Activated naive CD4-positive, alpha-beta T cell treated with Interleukin-2 at 50 U/mL for 16 hours (primary cell): ENCODE data around the gene WSCD1.
A peak's percentile ranks its signal among the peaks of the same experiment; 100 is the strongest.

ENCODE experiments used
- DNase-seq: peaks from one replicate; pipeline ENCODE4 v3.0.0-alpha.2; 2020

The WSCD1 gene

DNA sequence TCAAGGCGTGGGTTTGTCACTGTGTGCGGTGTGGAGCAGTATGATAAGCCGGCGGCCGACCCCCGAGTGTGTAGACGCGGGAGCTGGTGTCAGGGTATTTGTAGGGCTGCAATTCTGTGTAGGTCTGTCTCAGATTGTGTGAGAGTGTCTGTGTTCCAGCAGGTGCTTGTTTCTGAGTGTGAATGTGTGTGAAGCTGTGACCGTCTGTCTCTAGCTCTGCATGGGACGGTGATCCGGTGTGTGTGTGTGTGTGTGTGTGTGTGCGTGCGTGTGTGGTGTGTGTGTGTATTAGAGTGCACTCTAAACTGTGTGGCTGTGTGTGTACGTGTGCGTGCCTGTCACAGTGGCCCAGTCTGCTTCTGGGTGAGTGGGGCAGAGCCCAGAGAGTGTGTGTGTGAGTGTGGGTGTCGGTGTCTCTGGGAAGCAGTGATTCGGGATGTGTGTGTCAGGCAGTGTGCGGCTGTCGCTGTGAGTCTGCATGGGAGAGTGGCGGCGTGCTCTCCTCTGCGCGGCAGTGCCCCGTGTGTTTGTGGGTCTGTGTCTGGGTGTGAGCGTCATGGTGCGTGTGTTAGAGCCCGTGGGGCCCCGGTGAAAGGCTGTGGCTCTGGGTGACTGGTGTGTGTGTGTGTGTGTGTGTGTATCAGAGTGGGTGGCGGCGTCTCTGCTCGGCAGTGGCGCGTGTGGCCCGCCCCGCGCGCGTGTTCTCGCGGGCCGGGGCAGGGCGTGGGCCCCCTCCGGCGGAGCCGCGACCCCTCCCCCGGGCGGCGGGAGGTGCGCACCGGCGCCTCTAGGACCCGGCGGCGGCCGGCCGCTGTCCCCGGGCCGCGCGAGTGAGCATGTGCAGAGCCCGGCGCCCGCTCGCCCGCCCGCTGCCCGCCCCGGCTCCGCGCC lies at the start of gene WSCD1:
WSCD1 (plus strand) TSS at position 841 of the 891 bp plus-strand sequence. CDS start 10,280 bp downstream, outside the sequence.
- DNase-seq: peak; percentile 4

DNA sequence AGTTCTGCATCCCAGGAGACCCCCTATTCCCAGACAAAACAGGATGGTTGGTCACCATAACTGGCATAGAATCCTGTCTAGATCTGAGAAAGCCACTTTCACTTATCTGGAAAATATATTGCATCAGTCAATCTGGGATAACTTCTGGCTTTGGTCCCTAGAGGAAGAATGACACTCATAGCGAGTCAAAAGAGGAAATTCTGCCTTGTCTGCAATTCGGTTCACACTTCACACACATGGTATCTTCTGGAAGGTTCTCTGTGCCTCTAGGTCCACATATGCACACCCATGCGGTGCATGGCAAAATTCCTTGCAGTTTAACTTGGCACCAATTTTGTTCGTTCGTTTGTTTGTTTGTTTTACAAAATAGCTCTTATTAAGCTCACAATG lies 49.2 kb upstream of the WSCD1 start:
- no peak for DNase-seq

DNA sequence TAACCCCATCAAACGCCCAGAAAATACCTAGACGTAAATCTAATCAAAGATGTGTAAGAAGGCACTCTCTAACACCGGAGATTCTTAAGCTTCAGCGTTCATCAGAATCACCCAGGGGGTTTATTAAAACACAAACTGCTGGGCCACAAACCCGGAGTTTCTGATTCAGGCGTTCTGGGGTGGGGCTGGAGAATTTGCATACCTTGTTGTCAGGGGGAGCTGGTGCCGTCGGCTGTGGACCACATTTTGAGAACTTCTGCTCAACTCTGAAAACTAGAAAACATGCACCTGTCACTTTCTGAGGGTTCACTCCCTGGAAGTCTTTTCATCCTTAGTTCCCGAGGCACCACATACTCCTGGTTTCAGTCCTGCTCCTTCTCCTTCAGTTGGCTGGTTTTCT lies 48.6 kb upstream of the WSCD1 start:
- DNase-seq: no peak

DNA sequence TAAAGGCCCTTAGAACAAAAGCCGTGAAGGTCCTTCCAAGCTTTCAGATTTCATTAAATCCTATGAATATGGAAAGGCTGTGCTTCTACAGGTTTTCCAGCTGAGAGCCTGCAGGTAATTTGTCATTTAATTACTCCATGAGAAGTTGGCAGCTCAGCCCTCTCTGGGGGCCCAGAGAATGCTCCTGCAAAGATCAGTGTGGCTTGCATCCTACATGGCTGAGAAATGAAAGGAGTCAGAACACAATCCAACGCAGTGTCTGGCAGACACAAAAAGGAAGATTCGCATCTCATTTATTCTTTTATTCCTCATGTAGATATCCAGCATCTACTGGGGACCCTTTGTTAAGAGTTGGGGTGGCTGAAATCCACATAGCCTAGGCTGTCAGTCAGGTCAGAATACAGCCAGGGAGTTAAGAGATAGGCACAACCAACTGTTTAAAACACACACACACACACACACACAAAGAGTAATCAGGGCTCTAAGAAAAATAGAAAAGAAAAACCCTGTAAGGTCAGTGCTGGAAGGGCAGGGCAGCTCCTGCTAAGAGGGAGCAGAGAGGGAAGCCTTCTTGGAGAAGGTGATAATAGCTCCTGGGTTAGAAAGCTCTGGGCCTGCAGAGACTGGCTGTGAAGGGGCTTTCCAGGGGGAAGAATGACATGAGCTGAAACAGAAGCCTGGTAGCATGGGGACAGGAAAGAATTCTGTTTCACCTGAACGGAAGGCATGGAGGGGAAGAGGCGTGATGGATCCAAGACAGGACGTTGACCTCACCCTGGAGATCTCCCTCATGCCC lies 46.9 kb upstream of the WSCD1 start:
- no peak for DNase-seq

DNA sequence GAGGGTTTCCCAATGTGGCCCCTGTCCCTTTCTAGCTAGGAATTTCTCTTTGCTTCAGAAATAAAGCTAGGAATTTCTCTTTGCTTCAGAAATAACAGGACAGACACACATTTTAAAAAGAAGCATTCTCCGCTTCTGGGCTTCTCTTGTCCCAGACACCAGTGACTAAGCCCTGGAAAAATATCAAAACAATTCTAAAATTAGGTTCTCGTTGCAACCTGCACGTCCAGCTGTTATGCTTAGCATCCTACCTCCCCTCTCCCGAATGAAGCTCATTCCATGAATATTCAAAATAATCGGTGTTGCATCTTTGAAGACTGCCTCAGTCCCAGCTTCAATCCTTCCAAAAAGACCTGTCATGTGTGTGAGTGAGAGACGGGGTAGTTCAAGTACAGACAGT lies 45.6 kb upstream of the WSCD1 start:
- DNase-seq: no peak

DNA sequence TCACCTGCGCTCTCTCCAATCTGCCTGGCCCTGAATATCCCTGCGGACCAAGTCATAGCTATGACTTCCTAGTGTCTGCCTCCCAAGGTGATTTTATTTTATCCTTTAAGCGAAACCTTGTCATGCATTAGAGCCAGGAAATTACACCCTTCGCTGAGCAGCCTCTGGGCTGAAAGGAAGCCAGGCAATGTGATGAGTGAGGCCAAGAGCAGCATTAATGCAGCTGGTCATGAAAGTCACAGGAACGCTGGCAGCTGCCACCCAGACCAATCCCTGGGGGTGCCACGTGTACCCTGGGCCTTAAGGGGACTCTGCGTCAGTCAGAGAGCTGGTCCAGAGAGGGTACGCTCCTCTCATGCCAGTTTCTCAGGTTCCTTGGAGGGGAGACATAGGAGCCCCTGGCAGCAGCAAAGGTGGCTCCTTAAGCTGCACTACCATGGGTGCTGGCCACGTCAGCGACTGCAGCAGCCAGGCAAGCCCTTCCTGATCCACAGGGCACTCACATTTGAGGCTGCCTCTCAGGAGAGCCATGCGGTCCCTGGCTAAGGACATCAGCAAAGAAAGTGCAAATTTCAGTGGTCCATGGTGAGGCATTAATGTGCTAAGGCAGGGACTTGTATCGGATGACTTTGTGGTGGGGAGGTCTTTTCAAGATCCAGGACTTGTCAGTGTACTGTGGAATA lies 42.7 kb upstream of the WSCD1 start:
- DNase-seq: no peak

DNA sequence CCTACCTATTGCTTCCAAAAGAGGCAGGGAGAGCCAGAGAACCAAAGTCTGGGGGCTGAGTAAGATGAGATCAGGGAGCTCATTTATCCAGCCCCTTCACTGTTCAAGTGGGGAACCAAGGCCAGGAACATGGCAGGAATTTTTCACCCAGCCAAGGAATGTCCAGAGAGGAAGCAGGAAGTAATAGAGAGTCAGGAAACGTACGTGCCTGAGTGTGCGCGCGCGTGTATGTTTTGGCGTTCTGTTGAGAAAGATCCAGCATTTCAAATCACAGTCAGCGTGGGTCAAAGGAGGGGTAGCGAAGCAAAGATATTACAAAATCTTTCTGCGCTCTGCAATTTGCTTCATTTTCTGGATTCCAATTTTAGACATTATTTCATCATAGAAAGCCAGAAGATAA lies 41.9 kb upstream of the WSCD1 start:
- DNase-seq: no peak

DNA sequence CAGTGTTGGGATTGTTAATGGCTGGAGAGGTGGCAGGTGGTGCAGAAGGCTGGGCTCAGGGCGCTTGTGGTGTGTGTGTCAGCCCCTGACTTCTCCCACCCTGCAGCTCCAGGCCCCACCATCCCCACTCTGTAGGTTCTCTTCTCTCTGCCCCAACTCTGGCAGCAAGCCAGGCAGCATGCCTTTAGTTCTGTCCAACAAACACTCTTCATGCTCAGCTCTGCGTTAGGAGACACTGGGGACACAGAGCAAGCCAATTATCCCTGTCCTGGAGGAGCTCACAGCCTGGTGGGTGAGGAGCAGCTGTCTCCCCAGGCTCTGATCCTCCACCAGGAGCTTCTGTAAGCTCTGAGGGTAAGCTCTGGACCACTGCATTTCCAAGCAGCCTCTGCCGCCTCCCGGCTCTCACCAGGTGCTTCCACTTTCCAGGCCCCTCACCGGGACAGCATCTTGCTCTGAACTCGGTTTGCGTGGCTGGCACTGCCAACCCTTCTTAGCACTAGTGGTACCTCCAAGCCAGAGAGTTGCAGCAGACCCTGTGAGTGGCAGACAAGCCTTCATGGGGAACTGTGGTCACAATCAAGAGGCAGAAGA lies 34.3 kb upstream of the WSCD1 start:
- no peak for DNase-seq

DNA sequence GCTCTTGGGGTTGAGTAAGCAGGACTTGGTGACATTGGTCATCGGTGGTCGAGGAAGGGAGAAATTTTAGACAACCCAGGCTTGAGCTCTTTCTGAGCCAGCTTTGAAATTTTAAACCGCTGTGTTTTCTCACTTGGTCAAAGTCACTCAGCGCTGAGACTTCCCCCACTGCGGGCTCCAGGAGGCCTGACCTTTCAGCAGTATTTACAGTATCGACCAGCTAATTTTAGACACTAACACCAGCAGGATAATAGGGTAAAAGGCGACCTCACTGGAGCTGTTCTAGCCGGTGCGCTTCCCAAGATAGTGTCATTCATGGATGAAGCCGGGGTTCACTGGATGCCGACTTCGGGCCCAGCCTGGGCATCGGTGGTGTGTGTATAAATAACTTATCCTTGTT lies 29.7 kb upstream of the WSCD1 start:
- DNase-seq: no peak

DNA sequence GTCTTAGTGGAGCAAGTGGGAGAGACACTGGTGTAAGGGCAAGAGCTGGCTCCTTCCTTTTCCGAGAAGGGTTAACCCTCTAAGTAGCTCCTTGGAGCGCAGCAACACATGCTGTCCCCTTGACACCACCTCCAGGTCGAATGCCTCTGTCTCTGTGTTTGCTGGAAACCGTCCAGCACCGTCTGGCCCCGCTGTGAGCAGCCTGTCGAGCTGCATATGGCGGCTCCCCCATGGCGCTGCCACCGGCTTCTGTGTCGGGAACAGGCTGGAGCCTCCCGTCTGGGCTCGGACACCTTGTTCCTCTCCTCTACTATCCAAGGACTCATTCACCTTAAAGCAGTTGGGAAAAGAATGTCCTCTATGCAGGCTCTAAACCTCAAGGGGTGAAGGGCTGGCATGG lies 28.9 kb upstream of the WSCD1 start:
- DNase-seq: no peak

DNA sequence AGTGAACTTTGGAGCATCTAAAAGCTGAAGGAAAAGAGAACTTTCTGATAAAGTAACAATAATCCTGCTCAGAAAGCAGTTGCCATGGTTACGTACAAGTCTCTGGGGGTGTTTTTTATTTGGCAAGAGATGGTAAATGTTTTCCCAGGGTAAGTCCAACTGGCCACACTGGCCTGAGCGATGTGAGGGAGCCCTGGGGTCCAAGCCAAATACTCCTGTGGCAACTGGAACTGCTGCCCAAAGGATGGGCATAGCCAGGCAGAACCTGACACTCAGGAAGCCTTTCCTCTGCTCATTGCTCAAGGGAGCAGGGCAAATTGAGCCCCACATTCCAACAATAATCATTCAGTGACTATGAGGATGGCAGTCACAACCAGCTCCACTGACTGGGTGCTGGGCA lies 26.8 kb upstream of the WSCD1 start:
- DNase-seq: no peak

DNA sequence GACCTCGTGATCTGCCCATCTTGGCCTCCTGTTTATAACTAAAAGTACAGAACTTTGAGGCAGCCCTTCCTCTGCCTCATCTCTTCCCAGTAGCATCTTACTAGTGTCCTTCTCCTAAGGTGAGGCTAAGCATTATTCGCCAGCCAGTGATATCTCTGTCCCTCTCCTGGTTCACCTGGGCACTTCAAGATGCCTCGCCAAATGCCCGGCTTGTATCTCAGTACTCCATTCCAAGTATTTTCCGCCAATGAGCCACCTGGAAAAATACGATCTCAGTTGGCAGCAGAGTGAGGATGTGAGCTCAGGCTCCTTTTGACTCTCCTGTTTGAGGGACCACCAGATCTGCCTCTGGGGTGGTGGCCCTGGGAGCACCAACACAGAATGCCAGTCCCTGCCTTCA lies 25.9 kb upstream of the WSCD1 start:
- DNase-seq: no peak

DNA sequence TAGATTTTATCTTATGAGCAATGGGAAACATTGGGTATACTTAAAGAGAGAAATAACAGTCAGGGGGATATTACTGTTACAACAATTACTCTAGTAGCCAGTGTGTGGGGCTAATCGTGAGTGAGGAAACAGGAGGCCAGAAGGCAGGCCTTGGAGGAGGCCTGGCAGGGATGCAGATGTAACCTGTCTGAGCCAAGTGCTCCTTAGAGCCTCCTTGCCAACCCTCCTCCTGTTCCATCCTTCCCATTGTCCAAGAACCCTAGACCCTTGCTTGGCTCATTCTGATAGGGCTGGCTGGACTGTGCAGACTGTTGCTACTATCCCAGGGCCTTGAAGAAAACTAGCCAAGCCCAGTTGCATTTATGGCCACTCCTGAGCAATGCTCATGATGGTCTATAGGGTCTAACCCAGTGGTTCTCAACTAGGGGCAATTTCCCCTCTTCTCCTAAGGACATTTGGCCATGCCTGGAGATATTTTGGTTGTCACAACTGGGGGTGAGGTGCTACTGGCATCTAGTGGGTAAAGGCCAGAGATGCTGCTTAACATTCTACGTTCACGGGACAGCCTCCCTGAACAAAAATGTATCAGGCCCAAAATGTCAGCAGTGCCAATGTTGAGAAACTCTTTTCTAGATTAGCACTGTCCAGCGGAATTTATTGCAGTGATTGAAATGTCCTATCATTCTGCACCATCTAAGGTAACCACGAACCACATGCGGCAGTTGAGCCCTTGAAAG lies 24.4 kb upstream of the WSCD1 start:
- DNase-seq: no peak

DNA sequence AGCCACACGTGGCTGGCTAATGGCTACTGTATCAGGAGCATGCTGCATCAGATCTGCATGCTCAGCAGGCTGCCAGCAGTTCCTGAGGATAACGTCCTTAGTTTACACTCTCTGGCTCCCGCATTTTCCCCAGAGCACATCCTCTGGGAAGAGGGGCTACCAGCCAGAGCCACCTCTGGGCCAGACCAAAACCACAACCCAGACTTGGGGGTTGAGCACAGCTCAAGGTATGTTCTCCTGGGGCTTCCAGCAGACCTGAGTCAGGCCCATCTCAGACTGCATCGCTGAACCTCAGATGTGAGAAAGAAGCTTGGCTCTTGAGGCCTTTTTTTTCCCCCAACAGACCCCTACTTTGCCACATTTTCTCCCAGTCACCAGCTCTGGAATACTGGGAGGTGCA lies 23.7 kb upstream of the WSCD1 start:
- no peak for DNase-seq

DNA sequence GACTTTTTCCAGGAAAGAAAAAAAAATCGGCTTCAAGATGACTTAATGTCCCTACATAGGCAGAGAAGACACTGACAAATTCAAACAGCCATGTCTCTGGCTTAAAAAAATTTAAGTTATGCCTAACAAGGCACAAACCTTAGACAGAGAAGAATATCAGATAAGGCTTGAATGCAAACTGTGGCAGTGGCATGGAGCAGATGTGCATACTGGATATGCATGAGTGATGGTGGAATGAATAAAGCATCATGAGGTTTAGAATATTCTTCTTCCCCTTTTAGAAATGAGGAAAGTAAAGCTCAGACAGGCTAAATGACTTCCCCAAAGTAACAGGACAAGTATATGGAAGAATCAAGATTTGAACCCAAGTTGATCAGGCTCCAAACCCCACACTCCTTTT lies 23.2 kb upstream of the WSCD1 start:
- no peak for DNase-seq

DNA sequence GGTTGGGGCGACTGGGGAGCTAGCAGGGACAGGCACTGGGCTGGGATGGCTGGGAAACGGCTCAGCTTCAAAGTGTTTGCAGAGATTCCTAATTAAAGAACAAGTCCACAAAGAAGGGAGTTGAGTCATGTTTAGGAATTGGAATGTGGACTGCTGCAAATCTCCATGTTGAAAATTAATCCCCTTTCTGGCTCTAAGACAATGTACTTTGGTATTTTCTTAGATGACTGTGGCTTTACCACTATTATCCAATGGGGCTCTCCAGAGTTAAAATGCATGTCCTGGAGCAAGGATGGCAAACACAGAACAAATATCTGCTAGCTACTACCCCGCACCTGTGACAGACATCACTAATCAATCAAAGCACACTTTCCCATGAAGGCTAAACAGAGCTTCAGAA lies 22.2 kb upstream of the WSCD1 start:
- DNase-seq: no peak

DNA sequence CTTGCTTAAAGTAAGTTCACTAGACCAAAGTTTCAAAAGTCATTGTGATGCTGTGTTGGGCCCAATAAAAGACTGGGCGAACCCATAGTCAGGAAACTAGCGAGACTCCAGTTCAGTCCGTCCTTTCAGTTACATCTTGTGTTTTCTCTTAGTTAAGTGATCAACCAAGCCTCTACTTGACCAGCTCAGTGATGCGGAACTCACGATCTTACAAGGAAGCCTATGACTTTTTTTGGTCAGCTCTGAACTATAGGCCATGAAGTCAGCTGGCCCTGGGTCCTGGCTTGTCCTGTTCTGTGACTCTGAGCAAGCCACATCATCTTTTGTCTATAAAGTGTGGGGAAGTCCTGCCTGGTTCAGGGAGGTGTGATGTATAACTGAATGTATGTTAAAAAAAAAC lies 21.7 kb upstream of the WSCD1 start:
- no peak for DNase-seq

DNA sequence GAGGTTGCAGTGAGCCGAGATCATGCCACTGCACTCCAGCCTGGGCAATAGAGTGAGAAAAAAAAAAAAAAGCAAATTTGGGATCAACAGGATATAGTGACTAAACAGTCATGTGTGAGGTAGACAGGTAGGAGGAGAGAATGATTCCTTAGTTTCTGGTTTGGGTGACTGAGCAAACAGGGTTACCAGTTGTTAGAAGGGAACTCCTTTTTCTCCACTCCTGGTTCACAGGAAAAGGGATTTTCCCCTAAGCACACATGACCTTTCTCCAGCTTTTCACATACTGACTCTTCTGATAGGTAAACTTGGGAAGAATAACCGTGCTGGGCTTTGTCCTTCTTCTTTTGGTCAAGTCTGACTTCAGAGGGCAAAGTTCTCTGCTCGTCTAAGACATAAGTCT lies 17.3 kb upstream of the WSCD1 start:
- no peak for DNase-seq

DNA sequence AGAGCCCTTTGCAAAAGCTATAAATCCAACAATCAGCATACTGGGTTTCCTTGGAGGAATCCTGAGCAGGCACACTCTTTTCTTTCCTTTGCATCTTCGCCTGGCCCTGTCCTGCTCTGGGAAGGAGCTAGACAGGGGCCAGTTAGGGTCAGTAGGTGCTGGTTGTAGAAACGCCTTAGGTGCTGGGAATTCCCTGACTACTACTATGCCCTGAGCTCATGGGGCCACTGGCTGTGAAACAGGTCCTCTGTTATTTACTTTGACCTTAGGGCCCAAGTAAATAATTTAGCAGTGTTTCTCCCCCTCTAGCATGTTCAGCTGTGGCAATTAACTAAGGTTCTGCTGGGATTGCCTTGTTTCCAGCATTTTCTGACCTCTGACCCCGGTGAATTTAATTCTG lies 15.8 kb upstream of the WSCD1 start:
- no peak for DNase-seq

DNA sequence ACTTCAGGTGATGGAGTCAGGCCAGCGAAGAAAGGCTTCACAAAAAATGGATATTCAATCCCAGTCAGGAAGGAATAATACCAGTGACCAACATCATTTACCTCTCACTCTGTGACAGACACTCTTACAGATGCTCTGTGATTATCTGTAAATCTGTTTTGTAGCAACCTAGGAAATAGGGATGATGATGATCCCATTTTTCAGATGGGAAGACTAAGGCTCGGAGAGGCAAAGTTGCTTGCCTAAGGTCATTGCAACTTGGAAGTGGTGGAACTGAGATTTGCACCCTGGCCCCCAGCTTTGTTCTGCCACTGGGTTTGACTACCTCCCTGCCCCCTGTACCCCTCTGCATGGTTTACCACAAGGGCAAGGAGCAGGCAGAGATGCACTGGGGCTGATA lies 14.1 kb upstream of the WSCD1 start:
- no peak for DNase-seq

DNA sequence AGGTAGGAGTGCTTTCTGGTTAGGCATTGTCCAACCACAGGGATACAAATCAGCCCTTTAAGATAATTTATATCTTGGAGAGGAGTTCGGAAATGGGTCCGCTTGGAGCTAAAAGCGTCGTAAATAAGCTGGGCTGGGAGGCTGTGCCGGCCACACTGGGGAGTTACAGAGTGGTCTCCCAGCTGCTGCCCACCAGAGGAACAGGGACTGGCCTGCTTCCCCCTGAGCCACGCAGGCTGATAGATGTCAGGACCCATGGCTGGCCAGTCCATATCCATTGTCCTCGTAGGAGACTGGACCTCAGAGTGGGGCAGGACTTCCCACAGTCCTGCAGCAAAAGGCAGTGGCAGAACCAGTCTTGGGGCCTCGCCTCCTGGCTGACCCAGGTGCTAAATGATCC lies 12.6 kb upstream of the WSCD1 start:
- no peak for DNase-seq

DNA sequence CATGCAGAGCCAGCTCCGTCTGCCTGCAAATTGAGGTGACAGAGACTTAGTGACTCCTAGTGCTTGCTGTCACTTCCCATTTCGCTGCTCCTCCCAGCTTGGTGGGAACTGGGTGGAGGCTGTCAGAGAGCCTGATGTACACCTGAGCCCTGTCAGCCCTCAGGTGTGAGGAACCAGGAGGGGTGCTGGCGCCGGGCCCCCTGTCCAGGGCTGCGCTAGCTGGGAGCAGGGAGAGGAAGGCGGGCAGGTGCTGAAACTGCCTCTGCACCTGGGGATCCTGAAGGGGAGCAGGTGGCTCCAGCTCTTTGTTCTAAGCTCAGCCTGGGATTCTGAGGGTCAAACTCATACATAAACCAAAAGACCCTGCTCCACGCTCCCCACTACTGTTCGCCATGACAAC lies 10.8 kb upstream of the WSCD1 start:
- DNase-seq: no peak

DNA sequence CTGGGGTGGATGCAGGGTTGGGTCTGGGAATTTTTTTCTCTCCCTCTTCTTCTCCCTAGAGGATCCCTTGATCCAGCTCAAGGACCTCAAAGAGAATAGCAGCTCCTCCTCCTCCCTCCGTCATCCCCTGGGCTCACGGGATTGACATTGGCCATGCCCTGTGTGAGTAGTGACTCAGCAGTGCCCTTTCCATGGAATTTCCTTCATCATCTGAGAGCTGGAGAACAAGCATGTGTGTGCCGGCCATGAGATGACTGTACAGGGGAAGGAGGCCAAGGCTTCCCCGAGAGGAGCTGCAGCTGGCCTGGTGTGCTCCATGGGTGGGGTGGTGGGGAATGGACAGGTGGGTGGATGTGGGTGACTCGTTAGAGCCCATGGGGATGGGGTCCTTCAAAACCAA lies 8.9 kb upstream of the WSCD1 start:
- no peak for DNase-seq
